HCT116 (cell line): Measurements from ENCODE around the gene B4GALNT3. TPM values are rescaled to one million over a fixed set of nuclear protein-coding genes. Genes with fewer than 3 reads are reported as not detected.

Experiments used
- ATAC-seq: fragments of 200-7000 bp; cut with Tn5 transposase; 2 replicates; pipeline ENCODE4 v1.9.1; 2020; ENCODE audit warnings: mild to moderate bottlenecking, moderate library complexity
- BruUV-seq: library from RNA; stranded (reverse); fragments of 400-500 nt; replicated peaks from 2 replicates; lab custom pipeline; 2021; lab: Mats Ljungman, UMichigan
- CTCF ChIA-PET: fragments of 300-600 bp; sonication (Branson Sonifier 250); formaldehyde crosslinking; loops from one replicate; lab custom pipeline; 2021; ENCODE audit warnings: antibody characterized with exemption; lab: Charles Lee
- POLR2A ChIA-PET: fragments of 300-600, 350-600 bp; sonication (Branson Sonifier 250); formaldehyde crosslinking; loops from one replicate; lab custom pipeline; 2021; ENCODE audit warnings: antibody characterized with exemption; lab: Charles Lee
- RAD21 ChIA-PET, 2 experiments: fragments of 300-600 bp; sonication (Branson Sonifier 250); formaldehyde crosslinking; loops; one replicate each; lab custom pipeline; 2023; ENCODE audit warnings: low total read pairs in 2 of 2; ENCODE audit not compliant: uncharacterized antibody in 2 of 2, unreplicated experiment in 2 of 2, low non-redundant PET in 1 of 2; lab: Charles Lee
- DNase-seq: peaks from one replicate; pipeline ENCODE4 v3.0.0-alpha.2; 2010; ENCODE audit warnings: low read depth, low spot score
- H2AFZ ChIP-seq: fragments of 200-600 bp; shearing (Covaris generic), sonication (generic); 2 replicates; pipeline ENCODE4 v1.6.1; 2017; ENCODE audit warnings: low read depth, mixed run types, mixed read lengths, antibody characterized with exemption, low read length; ENCODE audit not compliant: poor library complexity, severe bottlenecking
- H3K27ac ChIP-seq: 2 replicates; pipeline ENCODE4 v1.5.1; 2012; ENCODE audit warnings: low read depth, low read length
- H3K27me3 ChIP-seq: fragments of 200-600 bp; sonication (generic); 2 replicates; pipeline ENCODE4 v1.6.1; 2016; ENCODE audit warnings: mixed run types, low read length, mixed read lengths; ENCODE audit not compliant: insufficient read depth
- H3K36me3 ChIP-seq, 2 experiments: fragments of 200-500 bp in 1 of 2; fragments of 200-600 bp in 1 of 2; sonication (Bioruptor generic) in 1 of 2; sonication (generic) in 1 of 2; 2 replicates each; pipeline versions ENCODE4 v1.5.1 to v1.6.1; 2014 to 2016; ENCODE audit warnings: low read length in 2 of 2, inconsistent platforms in 1 of 2, mixed read lengths in 1 of 2, mixed run types in 1 of 2; ENCODE audit not compliant: insufficient read depth in 2 of 2, control insufficient read depth in 1 of 2
- H3K4me1 ChIP-seq, 2 experiments: fragments of 200-600 bp in 1 of 2; sonication (generic) in 1 of 2; 2 replicates each; pipeline versions ENCODE4 v1.5.1 to v1.6.1; 2012 to 2017; ENCODE audit warnings: low read length in 2 of 2, inconsistent platforms in 1 of 2, mild to moderate bottlenecking in 1 of 2, mixed read lengths in 1 of 2, mixed run types in 1 of 2, moderate library complexity in 1 of 2; ENCODE audit not compliant: insufficient read depth in 2 of 2, control insufficient read depth in 1 of 2
- H3K4me2 ChIP-seq: fragments of 200-600 bp; sonication (generic); 2 replicates; pipeline ENCODE4 v1.6.1; 2017; ENCODE audit warnings: mixed run types, low read length, mixed read lengths
- H3K4me3 ChIP-seq, 2 experiments: fragments of 200-600 bp in 1 of 2; sonication (generic) in 1 of 2; replicated peaks in 1 of 2; 2 replicates each; pipeline ENCODE4 v1.5.1; 2011 to 2016; ENCODE audit warnings: low read length in 2 of 2, control low read depth in 1 of 2, low read depth in 1 of 2, mild to moderate bottlenecking in 1 of 2, mixed read lengths in 1 of 2, mixed run types in 1 of 2
- H3K79me2 ChIP-seq: fragments of 200-600 bp; sonication (generic); 2 replicates; pipeline ENCODE4 v1.6.1; 2017; ENCODE audit warnings: mild to moderate bottlenecking, mixed run types, low read length, moderate library complexity, mixed read lengths; ENCODE audit not compliant: insufficient read depth
- H3K9ac ChIP-seq: fragments of 200-600 bp; sonication (generic); 2 replicates; pipeline ENCODE4 v1.6.1; 2016; ENCODE audit warnings: low read length, mixed read lengths
- H3K9me2 ChIP-seq: fragments of 200-600 bp; sonication (generic), shearing (Covaris generic); 2 replicates; pipeline ENCODE4 v1.6.1; 2017; ENCODE audit warnings: mixed run types, mild to moderate bottlenecking, moderate library complexity; ENCODE audit not compliant: insufficient read depth
- H3K9me3 ChIP-seq, 2 experiments: fragments of 200-500 bp in 1 of 2; fragments of 200-600 bp in 1 of 2; sonication (Bioruptor generic) in 1 of 2; sonication (generic) in 1 of 2; 2 replicates each; pipeline ENCODE4 v1.6.1; 2014 to 2017; ENCODE audit warnings: low read length in 2 of 2, mixed read lengths in 2 of 2, inconsistent platforms in 1 of 2, low read depth in 1 of 2, mild to moderate bottlenecking in 1 of 2, mixed run types in 1 of 2, moderate library complexity in 1 of 2; ENCODE audit not compliant: control insufficient read depth in 1 of 2, insufficient read depth in 1 of 2
- H4K20me1 ChIP-seq: fragments of 200-600 bp; sonication (generic), shearing (Covaris generic); 2 replicates; pipeline ENCODE4 v1.6.1; 2017; ENCODE audit warnings: mixed run types, mild to moderate bottlenecking, moderate library complexity; ENCODE audit not compliant: insufficient read depth
- ATF3 ChIP-seq: IDR thresholded peaks from 2 replicates; pipeline ENCODE4 v1.6.1; 2012
- CBX3 ChIP-seq: IDR thresholded peaks from 2 replicates; pipeline ENCODE4 v1.6.1; 2012; ENCODE audit warnings: low read depth
- CEBPB ChIP-seq: IDR thresholded peaks from 2 replicates; pipeline ENCODE4 v1.6.1; 2012; ENCODE audit warnings: low read depth
- CTCF ChIP-seq, 3 experiments: fragments of 200-600 bp in 1 of 3; sonication (generic) in 1 of 3; IDR thresholded peaks in 2 of 3; conservative IDR thresholded peaks in 1 of 3; 2 replicates each; pipeline ENCODE4 v1.5.1; 2012 to 2017; ENCODE audit warnings: low read depth in 2 of 3, low read length in 2 of 3, antibody characterized with exemption in 1 of 3, borderline replicate concordance in 1 of 3, control low read depth in 1 of 3, mild to moderate bottlenecking in 1 of 3, mixed read lengths in 1 of 3, mixed run types in 1 of 3, moderate library complexity in 1 of 3; ENCODE audit not compliant: insufficient read depth in 1 of 3
- EZH2 ChIP-seq: fragments of 200-600 bp; sonication (generic); IDR thresholded peaks from 2 replicates; pipeline ENCODE4 v1.6.1; 2017; ENCODE audit warnings: antibody characterized with exemption, mixed run types
- EZH2phosphoT487 ChIP-seq: fragments of 200-600 bp; IDR thresholded peaks from 2 replicates; pipeline ENCODE4 v1.6.1; 2018; ENCODE audit warnings: antibody characterized with exemption, borderline replicate concordance
- FOSL1 ChIP-seq: IDR thresholded peaks from 2 replicates; pipeline ENCODE4 v1.6.1; 2012; ENCODE audit warnings: low read depth
- MAX ChIP-seq: IDR thresholded peaks from 2 replicates; pipeline ENCODE4 v1.6.1; 2012
- POLR2AphosphoS5 ChIP-seq: IDR thresholded peaks from 2 replicates; pipeline ENCODE4 v1.6.1; 2011; ENCODE audit warnings: mild to moderate bottlenecking, low read depth, low read length, moderate library complexity
- REST ChIP-seq: IDR thresholded peaks from 2 replicates; pipeline ENCODE4 v1.6.1; 2012; ENCODE audit warnings: low read depth
- SIN3A ChIP-seq: IDR thresholded peaks from 2 replicates; pipeline ENCODE4 v1.6.1; 2012; ENCODE audit warnings: low read depth
- SP1 ChIP-seq: IDR thresholded peaks from 2 replicates; pipeline ENCODE4 v1.6.1; 2012; ENCODE audit warnings: low read depth
- SRF ChIP-seq: IDR thresholded peaks from 2 replicates; pipeline ENCODE4 v1.6.1; 2012; ENCODE audit warnings: low read depth
- TCF7L2 ChIP-seq: IDR thresholded peaks from 2 replicates; pipeline ENCODE4 v1.7.0; 2011; ENCODE audit warnings: borderline replicate concordance, inconsistent platforms; ENCODE audit not compliant: insufficient read depth, insufficient read length; ENCODE audit errors: extremely low read depth
- YY1 ChIP-seq: IDR thresholded peaks from 2 replicates; pipeline ENCODE4 v1.6.1; 2011; ENCODE audit warnings: low read length, low read depth, moderate library complexity, mild to moderate bottlenecking; ENCODE audit not compliant: insufficient replicate concordance; ENCODE audit errors: extremely low read depth
- ZBTB33 ChIP-seq: IDR thresholded peaks from 2 replicates; pipeline ENCODE4 v1.6.1; 2011; ENCODE audit warnings: mild to moderate bottlenecking, low read length, moderate library complexity; ENCODE audit not compliant: insufficient replicate concordance; ENCODE audit errors: extremely low read depth
- ZFX ChIP-seq: fragments of 450-650 bp; IDR thresholded peaks from 2 replicates; pipeline ENCODE4 v1.6.1; 2017
- intact Hi-C: fragments of 100-400 bp; cut with micrococcal nuclease; formaldehyde crosslinking; loops from 2 replicates; pipeline ENCODE4 v1.10.0; 2022
- total RNA-seq: library from RNA; stranded (reverse); gene quantifications from one replicate; pipeline ENCODE4 v1.2.1, GENCODE V29; 2021; ENCODE audit not compliant: unreplicated experiment

B4GALNT3 gene
- total RNA-seq, 1 experiment from 2014 or later: 18.2 TPM

GRCh38 chr12:593396-594270 is 133.9 kb downstream of the B4GALNT3 start:
- Histone ChIP-seq H3K79me2 (no peaks in the 10 kb centered on the region), H3K36me3 (no peaks in the 10 kb centered on the region), H3K4me1 (peaks cover 0 to 3% of the 10 kb centered on the region in 2 experiments; a peak in 1 of 4 replicates), H3K27me3 (no peaks in the 10 kb centered on the region), H3K9me2 (no peaks in the 10 kb centered on the region), H3K27ac (no peak overlapping the region), H3K9ac (no peak overlapping the region), H2AFZ (no peak overlapping the region), H3K9me3 (no peaks in the 10 kb centered on the region), H4K20me1 (no peaks in the 10 kb centered on the region), H3K4me2 (no peak overlapping the region), H3K4me3 (no peak overlapping the region)
- DNase-seq (no peak), ATAC-seq (no peak)
- POLR2A ChIA-PET: no interaction called here
- RAD21 ChIA-PET: no interaction called here
- CTCF ChIA-PET: no interaction called here
- no peak for TF ChIP-seq EZH2phosphoT487
- no peak for TF ChIP-seq CEBPB
- no peak for TF ChIP-seq SRF
- no peak for TF ChIP-seq CBX3
- TF ChIP-seq EZH2: no peak
- TF ChIP-seq SIN3A: no peak
- TF ChIP-seq CTCF (IDR thresholded peaks at IDR 0.05 in 2 of 3, conservative IDR thresholded peaks at IDR 0.05 in 1 of 3; ENCODE audit: borderline replicate concordance in 1 of 3, insufficient read depth in 1 of 3, low read depth in 2 of 3, low read length in 2 of 3): no peak
- no peak for TF ChIP-seq FOSL1
- no peak for TF ChIP-seq POLR2AphosphoS5
- TF ChIP-seq YY1: no peak
- no peak for TF ChIP-seq ZFX
- no peak for TF ChIP-seq REST
- no peak for TF ChIP-seq TCF7L2
- no peak for TF ChIP-seq ATF3
- TF ChIP-seq MAX: no peak
- TF ChIP-seq SP1: no peak
- no peak for TF ChIP-seq ZBTB33
- intact Hi-C loops: no loop called here
- no TSS peak for BruUV-seq
